Kidney (tissue), 14 donors: ENCODE measurements around the gene FGFBP3. TPM values are rescaled to one million over a fixed set of nuclear protein-coding genes. Genes with fewer than 3 reads are reported as not detected.

Source experiments
- DNase-seq, 5 donors: peaks; one replicate each; pipeline ENCODE4 v3.0.0-alpha.2; 2013 to 2020
- FAIRE-seq: peaks from 2 replicates; lab custom pipeline; 2012; peaks lifted over from hg19 to GRCh38; lab: Jason Lieb, UNC
- H3K27ac ChIP-seq, 2 donors: one replicate each; pipeline ENCODE4 v1.7.0; 2013; ENCODE audit warnings: low read depth in 2 of 2, low read length in 2 of 2, inconsistent platforms in 1 of 2
- H3K27me3 ChIP-seq: one replicate; pipeline ENCODE4 v1.7.1; 2013; ENCODE audit warnings: low read length, inconsistent platforms; ENCODE audit not compliant: control insufficient read depth, insufficient read depth
- H3K36me3 ChIP-seq, 3 donors: one replicate each; pipeline versions ENCODE4 v1.7.0 to v1.7.1; 2013; ENCODE audit warnings: low read length in 3 of 3, control low read depth in 1 of 3, inconsistent platforms in 1 of 3; ENCODE audit not compliant: insufficient read depth in 3 of 3, control insufficient read depth in 2 of 3
- H3K4me1 ChIP-seq, 3 donors: one replicate each; pipeline versions ENCODE4 v1.7.0 to v1.7.1; 2013; ENCODE audit warnings: low read length in 3 of 3, inconsistent platforms in 1 of 3, low read depth in 1 of 3; ENCODE audit not compliant: control insufficient read depth in 2 of 3, insufficient read depth in 2 of 3
- H3K4me3 ChIP-seq, 3 donors: one replicate each; pipeline versions ENCODE4 v1.7.0 to v1.8.1; 2013; ENCODE audit warnings: low read length in 3 of 3, control low read depth in 1 of 3, inconsistent platforms in 1 of 3
- H3K9ac ChIP-seq, 3 donors: one replicate each; pipeline versions ENCODE4 v1.7.0 to v1.7.1; 2013; ENCODE audit warnings: low read length in 3 of 3, control low read depth in 1 of 3, inconsistent platforms in 1 of 3
- H3K9me3 ChIP-seq, 3 donors: one replicate each; pipeline versions ENCODE4 v1.7.0 to v1.7.1; 2013; ENCODE audit warnings: low read length in 3 of 3, control low read depth in 1 of 3, inconsistent platforms in 1 of 3; ENCODE audit not compliant: control insufficient read depth in 2 of 3, insufficient read depth in 1 of 3
- CTCF ChIP-seq: IDR thresholded peaks from 3 replicates; pipeline ENCODE4 v1.5.1; 2012; ENCODE audit warnings: mild to moderate bottlenecking, moderate library complexity, borderline replicate concordance; ENCODE audit not compliant: insufficient read depth; ENCODE audit errors: extremely low read depth
- intact Hi-C: fragments of 100-400 bp; cut with DNase I; formaldehyde crosslinking; loops from one replicate; pipeline ENCODE4 v1.11.1; 2022
- polyA plus RNA-seq: library from polyadenylated mRNA; stranded (reverse); fragments of 350-450 nt; fragmentation: Illumina TruSeq; extraction: RNeasy Lipid Tissue Mini Kit (QIAGEN cat#74804); gene quantifications from one replicate; pipeline ENCODE4 v1.2.3, GENCODE V29; 2014; ENCODE audit warnings: low read depth, low replicate concordance; ENCODE audit not compliant: insufficient read depth
- total RNA-seq: library from RNA; stranded (reverse); fragmentation: NEBNext Ultra II Directional; extraction: Animal tissue kit (Norgen Biotek cat#: 25700); gene quantifications from one replicate; pipeline ENCODE4 v1.2.1, GENCODE V29; 2021
- donor health status: control.
- donor health status: control.
- donor health status: control.
- donor health status: control.
- donor health status: control.
- donor health status: DM: yes; HTN: yes; CAD: no.
- donor health status: Normal renal cell carcinoma (clear cell type).

The FGFBP3 gene
- total and polyA plus RNA-seq, 2 donors from 2014 or later: 1.3 to 2.7 TPM

DNA sequence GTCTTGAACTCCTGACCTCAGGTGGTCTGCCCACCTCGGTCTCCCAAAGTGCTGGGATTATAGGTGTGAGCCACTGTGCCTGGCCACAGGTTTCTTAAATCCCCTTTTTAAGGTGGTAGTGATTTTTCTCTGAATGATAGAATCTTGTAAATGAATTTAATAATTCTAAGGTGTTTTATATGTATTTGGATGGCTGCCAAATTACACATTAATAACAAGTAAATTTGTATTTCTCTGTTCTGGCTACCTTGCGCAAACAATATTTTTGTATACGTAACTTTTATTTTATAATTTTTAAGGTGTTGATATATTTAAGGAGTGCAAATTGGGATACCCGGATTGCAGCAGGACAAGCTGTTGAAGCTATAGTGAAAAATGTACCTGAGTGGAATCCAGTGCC is 30.4 kb upstream of the FGFBP3 start:
- intact Hi-C loops: no loop called here
- Histone ChIP-seq H3K9ac (no peak overlapping the region), H3K36me3 (peaks cover 2 to 15% (median 8%) of the 10 kb centered on the region in 3 donors), H3K27ac (no peak overlapping the region), H3K27me3 (no peaks in the 10 kb centered on the region), H3K9me3 (no peaks in the 10 kb centered on the region), H3K4me3 (no peak overlapping the region), H3K4me1 (no peaks in the 10 kb centered on the region)
- no peak for DNase-seq
- no peak for FAIRE-seq
- TF ChIP-seq CTCF: no peak

DNA sequence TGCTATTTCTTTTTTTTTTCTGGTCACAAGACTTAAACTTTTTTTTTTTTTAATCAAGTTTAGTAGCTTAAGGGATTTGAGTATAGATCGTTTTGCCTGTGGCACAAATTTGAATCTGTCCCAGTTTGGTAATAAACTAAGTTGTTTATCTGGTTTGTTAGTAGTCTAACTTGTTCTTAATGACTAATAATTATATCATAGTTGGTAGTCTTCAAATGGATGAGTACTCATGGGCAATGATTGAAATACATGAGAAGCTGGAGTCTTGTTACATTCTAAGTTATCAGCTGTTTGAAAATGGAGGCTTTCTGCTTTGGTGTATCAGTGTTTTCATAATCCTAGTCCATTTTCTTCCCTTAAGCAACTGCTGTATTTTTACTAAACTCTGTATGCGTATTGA is 26.6 kb upstream of the FGFBP3 start:
- no peak for TF ChIP-seq CTCF

GRCh38 chr10:91932737-91933136 is 23.5 kb upstream of the FGFBP3 start:
- no peak overlapping the region for H3K9ac ChIP-seq
- H3K27me3 ChIP-seq: no peaks in the 10 kb centered on the region
- H3K9me3 ChIP-seq: no peaks in the 10 kb centered on the region
- DNase-seq (no peak), FAIRE-seq (no peak)
- no peak overlapping the region for H3K4me3 ChIP-seq
- intact Hi-C loops: no loop called here
- no peaks in the 10 kb centered on the region for H3K4me1 ChIP-seq
- no peak overlapping the region for H3K27ac ChIP-seq
- TF ChIP-seq CTCF: no peak
- peaks cover 2 to 21% (median 11%) of the 10 kb centered on the region in 3 donors for H3K36me3 ChIP-seq

More for the DNA sequence above, 26.6 kb upstream of the FGFBP3 start:
- Histone ChIP-seq H3K4me1 (no peaks in the 10 kb centered on the region), H3K9me3 (no peaks in the 10 kb centered on the region), H3K27ac (no peak overlapping the region), H3K27me3 (no peaks in the 10 kb centered on the region), H3K9ac (no peak overlapping the region), H3K4me3 (no peak overlapping the region), H3K36me3 (peaks cover 2 to 24% (median 11%) of the 10 kb centered on the region in 3 donors)
- intact Hi-C loops: no loop called here
- no peak for DNase-seq
- no peak for FAIRE-seq
